HepG2 (cell line): ENCODE results near the gene HECTD1. TPM values are rescaled to one million over a fixed set of nuclear protein-coding genes. Genes with fewer than 3 reads are reported as not detected.

Source experiments
- ATAC-seq: fragments of 200-7000 bp; cut with Tn5 transposase; 3 replicates; pipeline ENCODE4 v1.9.1; 2020; ENCODE audit warnings: mild to moderate bottlenecking, moderate library complexity
- BruUV-seq: library from RNA; stranded (reverse); fragments of 400-500 nt; replicated peaks from 2 replicates; lab custom pipeline; 2021; lab: Mats Ljungman, UMichigan
- CTCF ChIA-PET: fragments of 300-600 bp; formaldehyde crosslinking; extraction: SDS; loops from one replicate; lab custom pipeline; 2021; ENCODE audit warnings: low total read pairs, inconsistent platforms, low intra/inter-chr PET ratio; lab: Yijun Ruan, JAX
- POLR2A ChIA-PET: fragments of 350-600 bp; sonication (Branson Sonifier 250); formaldehyde crosslinking; loops from one replicate; lab custom pipeline; 2020; ENCODE audit warnings: antibody characterized with exemption, inconsistent platforms; lab: Yijun Ruan, JAX
- DNase-seq: peaks from one replicate; pipeline ENCODE4 v3.0.0-alpha.2; 2015; ENCODE audit warnings: low spot score
- FAIRE-seq: peaks from 3 replicates; lab custom pipeline; 2011; peaks lifted over from hg19 to GRCh38; lab: Jason Lieb, UNC
- H2AFZ ChIP-seq: one replicate; pipeline ENCODE4 v1.6.1; 2011; ENCODE audit warnings: low read length, inconsistent platforms
- H3K27ac ChIP-seq: fragments of 300-600 bp; 3 replicates; pipeline ENCODE4 v1.8.0; 2011; ENCODE audit warnings: mixed run types, mild to moderate bottlenecking, mixed read lengths, low read length, inconsistent platforms; ENCODE audit not compliant: insufficient read depth; ENCODE audit errors: extremely low read length
- H3K27me3 ChIP-seq, 2 experiments: fragments of 200-600 bp in 1 of 2; 2 replicates in 1 of 2; 3 replicates in 1 of 2; pipeline versions ENCODE4 v1.6.0 to v1.8.0; 2011; ENCODE audit warnings: low read length in 2 of 2, mild to moderate bottlenecking in 2 of 2, moderate library complexity in 2 of 2, inconsistent platforms in 1 of 2; ENCODE audit not compliant: insufficient read depth in 2 of 2, control insufficient read depth in 1 of 2
- H3K36me3 ChIP-seq, 2 experiments: fragments of 200-600 bp in 1 of 2; replicated peaks in 1 of 2; 2 replicates in 1 of 2; 3 replicates in 1 of 2; pipeline versions ENCODE4 v1.5.1 to v1.8.0; 2011; ENCODE audit warnings: low read length in 2 of 2, inconsistent platforms in 1 of 2; ENCODE audit not compliant: insufficient read depth in 2 of 2, control insufficient read depth in 1 of 2
- H3K4me1 ChIP-seq: 2 replicates; pipeline ENCODE4 v1.5.1; 2012; ENCODE audit warnings: low read length, inconsistent platforms; ENCODE audit not compliant: insufficient read depth
- H3K4me2 ChIP-seq: 2 replicates; pipeline ENCODE4 v1.6.0; 2011; ENCODE audit warnings: low read depth, low read length, inconsistent platforms
- H3K4me3 ChIP-seq, 3 experiments: fragments of 200-600 bp in 1 of 3; sonication (generic), shearing (Covaris generic) in 1 of 3; replicated peaks in 1 of 3; 2 replicates each; pipeline ENCODE4 v1.5.1; 2011 to 2016; ENCODE audit warnings: low read length in 3 of 3, inconsistent platforms in 2 of 3, low read depth in 2 of 3, mild to moderate bottlenecking in 2 of 3, control low read depth in 1 of 3, mixed read lengths in 1 of 3; ENCODE audit not compliant: insufficient read depth in 1 of 3
- H3K79me2 ChIP-seq: one replicate; pipeline ENCODE4 v1.6.1; 2011; ENCODE audit warnings: low read length, inconsistent platforms; ENCODE audit not compliant: insufficient read depth
- H3K9ac ChIP-seq: 2 replicates; pipeline ENCODE4 v1.6.0; 2011; ENCODE audit warnings: mild to moderate bottlenecking, low read depth, low read length, inconsistent platforms; ENCODE audit not compliant: insufficient read depth
- H3K9me3 ChIP-seq: 2 replicates; pipeline ENCODE4 v1.5.1; 2012; ENCODE audit warnings: mild to moderate bottlenecking, low read length
- H4K20me1 ChIP-seq: 2 replicates; pipeline ENCODE4 v1.6.0; 2011; ENCODE audit warnings: inconsistent platforms, mild to moderate bottlenecking, low read length, moderate library complexity; ENCODE audit not compliant: insufficient read depth
- ARID2 ChIP-seq: sonication (generic); formaldehyde crosslinking; IDR thresholded peaks from 2 replicates; pipeline ENCODE4 v1.8.1; 2022; ENCODE audit warnings: mild to moderate bottlenecking, missing genetic modification reagents, borderline replicate concordance
- POLR2G ChIP-seq: fragments of 200-400 bp; formaldehyde crosslinking; IDR thresholded peaks from 2 replicates; pipeline ENCODE4 v1.6.1; 2018; ENCODE audit warnings: mild to moderate bottlenecking, low read depth, low read length, moderate library complexity
- RBM22 ChIP-seq: fragments of 200-400 bp; formaldehyde crosslinking; optimal IDR thresholded peaks from 2 replicates; pipeline ENCODE3; 2017; ENCODE audit warnings: mild to moderate bottlenecking, low read length, moderate library complexity
- SNAPC2 ChIP-seq: sonication (generic); formaldehyde crosslinking; IDR thresholded peaks from 2 replicates; pipeline ENCODE4 v1.8.1; 2022; ENCODE audit warnings: mild to moderate bottlenecking, missing genetic modification reagents
- SNRNP70 ChIP-seq: fragments of 200-400 bp; formaldehyde crosslinking; IDR thresholded peaks from 2 replicates; pipeline ENCODE4 v1.6.1; 2017; ENCODE audit warnings: mild to moderate bottlenecking, low read depth, low read length, moderate library complexity
- ZNF143 ChIP-seq: sonication (generic); formaldehyde crosslinking; IDR thresholded peaks from 2 replicates; pipeline ENCODE4 v1.4.0; 2020; ENCODE audit warnings: missing genetic modification reagents
- ZNF296 ChIP-seq: sonication (generic); formaldehyde crosslinking; conservative IDR thresholded peaks from 2 replicates; pipeline ENCODE4 v1.5.0; 2020; ENCODE audit warnings: mild to moderate bottlenecking, missing genetic modification reagents
- ZNF451 ChIP-seq: sonication (generic); formaldehyde crosslinking; IDR thresholded peaks from 2 replicates; pipeline ENCODE4 v1.5.0; 2020; ENCODE audit warnings: mild to moderate bottlenecking, missing genetic modification reagents
- ZNF644 ChIP-seq: IDR thresholded peaks from 2 replicates; pipeline ENCODE4 v1.6.1; 2016; ENCODE audit warnings: low read depth
- WGBS: methylation state at CpG from one replicate; pipeline ENCODE4 v1.1.6; 2017; ENCODE audit warnings: low lambda C conversion rate; 5-methylcytosine and 5-hydroxymethylcytosine counted together
- in situ Hi-C: cut with HindIII; loops from 2 replicates; pipeline ENCODE4 v1.10.0; 2017; ENCODE audit warnings: low pct_unique_long_range_greater_than_20kb; ENCODE audit not compliant: extremely low pct_ligation_motif_present
- intact Hi-C: fragments of 100-400 bp; cut with micrococcal nuclease; formaldehyde crosslinking; loops from one replicate; pipeline ENCODE4 v1.10.0; 2022; ENCODE audit not compliant: unreplicated experiment
- polyA plus RNA-seq, 8 experiments: library from polyadenylated mRNA; depleted of rRNA in 3 of 8; stranded (reverse) in 7 of 8; unstranded in 1 of 8; fragments of >200 nt; fragmentation: Illumina TruSeq in 4 of 8; extraction: Trizol in 4 of 8; gene quantifications; 2 replicates each; pipeline versions ENCODE4 v1.2.1 to v1.2.3, GENCODE V29; 2011 to 2016; ENCODE audit warnings: low read depth in 4 of 8, missing spikeins in 1 of 8, mixed read lengths in 1 of 8; ENCODE audit not compliant: insufficient read depth in 1 of 8
- total RNA-seq, 5 experiments: library from RNA; depleted of rRNA; stranded (reverse); fragments of >200 nt; fragmentation: Illumina TruSeq; extraction: Trizol; gene quantifications; 2 replicates each; pipeline ENCODE4 v1.2.3, GENCODE V29; 2016; ENCODE audit warnings: low read depth in 1 of 5
- TF ChIP-seq, protein P1 (sequence below): sonication (generic); formaldehyde crosslinking; IDR thresholded peaks from 2 replicates; pipeline ENCODE4 v1.9.0; 2022; ENCODE audit warnings: missing genetic modification reagents, mild to moderate bottlenecking, borderline replicate concordance
- TF ChIP-seq, protein P2 (sequence below): sonication (generic); formaldehyde crosslinking; IDR thresholded peaks from 2 replicates; pipeline ENCODE4 v1.4.0; 2020; ENCODE audit warnings: mild to moderate bottlenecking, missing genetic modification reagents
- TF ChIP-seq, protein P3 (sequence below): sonication (generic); formaldehyde crosslinking; IDR thresholded peaks from 2 replicates; pipeline ENCODE4 v1.4.0; 2020; ENCODE audit warnings: missing genetic modification reagents
- TF ChIP-seq, protein P4 (sequence below): sonication (generic); formaldehyde crosslinking; IDR thresholded peaks from 2 replicates; pipeline ENCODE4 v1.8.0; 2022; ENCODE audit warnings: missing genetic modification reagents, mild to moderate bottlenecking, borderline replicate concordance
- TF ChIP-seq, protein P5 (sequence below): IDR thresholded peaks from 2 replicates; pipeline ENCODE4 v1.6.1; 2016
- TF ChIP-seq, protein P6 (sequence below): sonication (generic); formaldehyde crosslinking; IDR thresholded peaks from 2 replicates; pipeline ENCODE4 v1.8.1; 2023; ENCODE audit warnings: mild to moderate bottlenecking, missing genetic modification reagents

HECTD1 gene
- total and polyA plus RNA-seq, 2 of the 13 experiments (the other 11 are each of a cell fraction or from before 2014, with no cell fraction given) = 312 to 560 TPM

DNA sequence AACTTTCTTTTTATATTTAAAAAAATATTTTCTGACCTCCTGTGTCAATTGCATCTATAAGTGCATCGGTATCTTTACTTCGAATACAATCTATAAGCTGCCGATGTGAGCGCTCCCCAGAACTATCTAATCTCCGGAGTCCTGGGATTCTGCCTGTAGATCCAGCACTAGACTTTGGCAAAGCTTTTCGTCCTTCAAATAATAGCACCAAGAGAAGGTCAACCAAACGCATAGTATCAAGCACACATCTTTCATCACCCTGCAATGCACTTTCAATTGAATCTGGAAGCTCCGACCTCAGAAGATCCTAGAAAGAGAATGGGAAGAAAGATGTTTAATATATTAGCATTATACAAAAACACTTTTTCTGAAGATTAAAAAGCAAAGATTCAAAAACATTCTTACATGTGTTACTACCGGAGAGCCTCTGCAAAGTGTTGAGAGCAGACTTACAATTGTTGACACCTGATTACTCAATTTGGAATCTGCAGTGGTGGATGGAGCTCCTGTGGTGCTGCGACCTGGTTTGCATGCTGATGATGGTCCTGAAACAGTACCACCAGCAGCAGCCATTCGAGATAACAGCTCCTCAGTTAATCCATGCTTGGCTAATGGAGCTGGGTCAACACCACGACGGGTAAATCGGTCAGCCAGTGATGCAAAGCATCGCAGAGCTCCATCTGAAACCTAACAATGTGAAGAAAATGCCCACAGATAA lies 34.3 kb downstream of the HECTD1 start:
- POLR2A ChIA-PET = interaction anchor here (0.6 kb wide), 1 partner anchor 7 kb away, joined by 3 read pairs; no protein-coding TSS in a partner anchor
- no peak overlapping the region for H3K4me2 ChIP-seq
- intact Hi-C loops (no loop called here), in situ Hi-C loops (no loop called here)
- no peak overlapping the region for H2AFZ ChIP-seq
- DNase-seq (no peak), FAIRE-seq (no peak), ATAC-seq (no peak)
- TSS peak; percentile 31 for BruUV-seq
- no peaks in the 10 kb centered on the region for H3K9me3 ChIP-seq
- no peak overlapping the region for H3K27ac ChIP-seq
- H3K4me1 ChIP-seq = no peaks in the 10 kb centered on the region
- H3K9ac ChIP-seq = no peak overlapping the region
- WGBS = 98% methylated on average over 15 of the region's 15 CpGs
- H3K36me3 ChIP-seq = peaks cover 49 to 83% of the 10 kb centered on the region in 2 experiments
- peaks cover 2% of the 10 kb centered on the region for H3K79me2 ChIP-seq
- peaks cover under 1% of the 10 kb centered on the region; the same call in 1 of the 2 replicates for H4K20me1 ChIP-seq
- no peaks in the 10 kb centered on the region for H3K27me3 ChIP-seq
- CTCF ChIA-PET = no interaction called here
- H3K4me3 ChIP-seq = no peak overlapping the region
- TF ChIP-seq POLR2G = peak; percentile 14; the same call in 1 of the 2 replicates
- TF ChIP-seq SNAPC2 = no peak
- TF ChIP-seq, protein P1, sequence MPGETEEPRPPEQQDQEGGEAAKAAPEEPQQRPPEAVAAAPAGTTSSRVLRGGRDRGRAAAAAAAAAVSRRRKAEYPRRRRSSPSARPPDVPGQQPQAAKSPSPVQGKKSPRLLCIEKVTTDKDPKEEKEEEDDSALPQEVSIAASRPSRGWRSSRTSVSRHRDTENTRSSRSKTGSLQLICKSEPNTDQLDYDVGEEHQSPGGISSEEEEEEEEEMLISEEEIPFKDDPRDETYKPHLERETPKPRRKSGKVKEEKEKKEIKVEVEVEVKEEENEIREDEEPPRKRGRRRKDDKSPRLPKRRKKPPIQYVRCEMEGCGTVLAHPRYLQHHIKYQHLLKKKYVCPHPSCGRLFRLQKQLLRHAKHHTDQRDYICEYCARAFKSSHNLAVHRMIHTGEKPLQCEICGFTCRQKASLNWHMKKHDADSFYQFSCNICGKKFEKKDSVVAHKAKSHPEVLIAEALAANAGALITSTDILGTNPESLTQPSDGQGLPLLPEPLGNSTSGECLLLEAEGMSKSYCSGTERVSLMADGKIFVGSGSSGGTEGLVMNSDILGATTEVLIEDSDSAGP (CRISPR knock-in tag) = no peak
- TF ChIP-seq, protein P2, sequence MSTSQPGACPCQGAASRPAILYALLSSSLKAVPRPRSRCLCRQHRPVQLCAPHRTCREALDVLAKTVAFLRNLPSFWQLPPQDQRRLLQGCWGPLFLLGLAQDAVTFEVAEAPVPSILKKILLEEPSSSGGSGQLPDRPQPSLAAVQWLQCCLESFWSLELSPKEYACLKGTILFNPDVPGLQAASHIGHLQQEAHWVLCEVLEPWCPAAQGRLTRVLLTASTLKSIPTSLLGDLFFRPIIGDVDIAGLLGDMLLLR (CRISPR knock-in tag) = no peak
- TF ChIP-seq ZNF644 (CRISPR knock-in tag) = no peak
- no peak for TF ChIP-seq ZNF296 (CRISPR knock-in tag)
- no peak for TF ChIP-seq SNRNP70
- TF ChIP-seq, protein P3, sequence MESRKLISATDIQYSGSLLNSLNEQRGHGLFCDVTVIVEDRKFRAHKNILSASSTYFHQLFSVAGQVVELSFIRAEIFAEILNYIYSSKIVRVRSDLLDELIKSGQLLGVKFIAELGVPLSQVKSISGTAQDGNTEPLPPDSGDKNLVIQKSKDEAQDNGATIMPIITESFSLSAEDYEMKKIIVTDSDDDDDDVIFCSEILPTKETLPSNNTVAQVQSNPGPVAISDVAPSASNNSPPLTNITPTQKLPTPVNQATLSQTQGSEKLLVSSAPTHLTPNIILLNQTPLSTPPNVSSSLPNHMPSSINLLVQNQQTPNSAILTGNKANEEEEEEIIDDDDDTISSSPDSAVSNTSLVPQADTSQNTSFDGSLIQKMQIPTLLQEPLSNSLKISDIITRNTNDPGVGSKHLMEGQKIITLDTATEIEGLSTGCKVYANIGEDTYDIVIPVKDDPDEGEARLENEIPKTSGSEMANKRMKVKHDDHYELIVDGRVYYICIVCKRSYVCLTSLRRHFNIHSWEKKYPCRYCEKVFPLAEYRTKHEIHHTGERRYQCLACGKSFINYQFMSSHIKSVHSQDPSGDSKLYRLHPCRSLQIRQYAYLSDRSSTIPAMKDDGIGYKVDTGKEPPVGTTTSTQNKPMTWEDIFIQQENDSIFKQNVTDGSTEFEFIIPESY (CRISPR knock-in tag) = no peak
- no peak for TF ChIP-seq ZNF143 (CRISPR knock-in tag)
- peak; percentile 95 for TF ChIP-seq RBM22
- no peak for TF ChIP-seq ARID2
- TF ChIP-seq, protein P4, sequence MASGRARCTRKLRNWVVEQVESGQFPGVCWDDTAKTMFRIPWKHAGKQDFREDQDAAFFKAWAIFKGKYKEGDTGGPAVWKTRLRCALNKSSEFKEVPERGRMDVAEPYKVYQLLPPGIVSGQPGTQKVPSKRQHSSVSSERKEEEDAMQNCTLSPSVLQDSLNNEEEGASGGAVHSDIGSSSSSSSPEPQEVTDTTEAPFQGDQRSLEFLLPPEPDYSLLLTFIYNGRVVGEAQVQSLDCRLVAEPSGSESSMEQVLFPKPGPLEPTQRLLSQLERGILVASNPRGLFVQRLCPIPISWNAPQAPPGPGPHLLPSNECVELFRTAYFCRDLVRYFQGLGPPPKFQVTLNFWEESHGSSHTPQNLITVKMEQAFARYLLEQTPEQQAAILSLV (CRISPR knock-in tag) = no peak
- no peak for TF ChIP-seq ZNF451 (CRISPR knock-in tag)
- TF ChIP-seq, protein P5, sequence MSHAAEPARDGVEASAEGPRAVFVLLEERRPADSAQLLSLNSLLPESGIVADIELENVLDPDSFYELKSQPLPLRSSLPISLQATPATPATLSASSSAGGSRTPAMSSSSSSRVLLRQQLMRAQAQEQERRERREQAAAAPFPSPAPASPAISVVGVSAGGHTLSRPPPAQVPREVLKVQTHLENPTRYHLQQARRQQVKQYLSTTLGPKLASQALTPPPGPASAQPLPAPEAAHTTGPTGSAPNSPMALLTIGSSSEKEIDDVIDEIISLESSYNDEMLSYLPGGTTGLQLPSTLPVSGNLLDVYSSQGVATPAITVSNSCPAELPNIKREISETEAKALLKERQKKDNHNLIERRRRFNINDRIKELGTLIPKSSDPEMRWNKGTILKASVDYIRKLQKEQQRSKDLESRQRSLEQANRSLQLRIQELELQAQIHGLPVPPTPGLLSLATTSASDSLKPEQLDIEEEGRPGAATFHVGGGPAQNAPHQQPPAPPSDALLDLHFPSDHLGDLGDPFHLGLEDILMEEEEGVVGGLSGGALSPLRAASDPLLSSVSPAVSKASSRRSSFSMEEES (CRISPR knock-in tag) = no peak
- TF ChIP-seq, protein P6, sequence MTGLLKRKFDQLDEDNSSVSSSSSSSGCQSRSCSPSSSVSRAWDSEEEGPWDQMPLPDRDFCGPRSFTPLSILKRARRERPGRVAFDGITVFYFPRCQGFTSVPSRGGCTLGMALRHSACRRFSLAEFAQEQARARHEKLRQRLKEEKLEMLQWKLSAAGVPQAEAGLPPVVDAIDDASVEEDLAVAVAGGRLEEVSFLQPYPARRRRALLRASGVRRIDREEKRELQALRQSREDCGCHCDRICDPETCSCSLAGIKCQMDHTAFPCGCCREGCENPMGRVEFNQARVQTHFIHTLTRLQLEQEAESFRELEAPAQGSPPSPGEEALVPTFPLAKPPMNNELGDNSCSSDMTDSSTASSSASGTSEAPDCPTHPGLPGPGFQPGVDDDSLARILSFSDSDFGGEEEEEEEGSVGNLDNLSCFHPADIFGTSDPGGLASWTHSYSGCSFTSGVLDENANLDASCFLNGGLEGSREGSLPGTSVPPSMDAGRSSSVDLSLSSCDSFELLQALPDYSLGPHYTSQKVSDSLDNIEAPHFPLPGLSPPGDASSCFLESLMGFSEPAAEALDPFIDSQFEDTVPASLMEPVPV (CRISPR knock-in tag) = peak; percentile 29; the same call in 1 of the 2 replicates
